SH-SY5Y (cell line): ENCODE data around the gene STEEP1.

Source experiments
- GATA2 ChIP-seq: IDR thresholded peaks from 2 replicates; pipeline ENCODE4 v1.6.1; 2011; ENCODE audit warnings: mild to moderate bottlenecking, low read depth, low read length
- GATA3 ChIP-seq: IDR thresholded peaks from 2 replicates; pipeline ENCODE4 v1.6.1; 2011; ENCODE audit warnings: low read depth, mild to moderate bottlenecking, low read length, moderate library complexity

DNA sequence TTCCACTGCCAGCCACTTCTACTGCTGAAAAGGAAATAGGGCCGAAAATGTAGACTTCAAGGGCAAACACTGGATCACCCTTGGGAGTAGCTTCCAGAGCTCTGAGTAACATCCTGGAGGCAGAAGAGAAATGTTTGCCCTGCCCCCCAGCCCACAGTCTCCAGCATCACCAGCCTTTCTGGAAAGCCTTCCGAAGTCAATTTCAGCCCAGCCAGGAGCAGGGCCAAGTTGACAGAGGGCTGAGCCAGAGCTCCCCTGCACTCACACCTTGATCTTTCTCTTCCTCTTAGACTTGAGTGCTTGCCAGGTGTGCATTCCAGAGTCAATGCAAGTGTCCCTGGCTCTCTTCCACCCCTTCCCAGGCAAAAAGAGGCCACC, 61.7 kb downstream of the STEEP1 start:
- TF ChIP-seq GATA2 (no peak), GATA3 (no peak)
